NCI-H1092 treated with DMSO at 0.1 percent for 48 hours (cell line): ENCODE measurements around the gene FAM83B.
"Not testable (repeated sequence)": the region's sequence is repeated elsewhere in the genome, so short reads cannot be mapped to it uniquely, and the experiment has no call there.

Source experiments
- DNase-seq: peaks from one replicate; lab custom pipeline; 2025; lab: John Stamatoyannopoulos, UW

The FAM83B gene, protein sequence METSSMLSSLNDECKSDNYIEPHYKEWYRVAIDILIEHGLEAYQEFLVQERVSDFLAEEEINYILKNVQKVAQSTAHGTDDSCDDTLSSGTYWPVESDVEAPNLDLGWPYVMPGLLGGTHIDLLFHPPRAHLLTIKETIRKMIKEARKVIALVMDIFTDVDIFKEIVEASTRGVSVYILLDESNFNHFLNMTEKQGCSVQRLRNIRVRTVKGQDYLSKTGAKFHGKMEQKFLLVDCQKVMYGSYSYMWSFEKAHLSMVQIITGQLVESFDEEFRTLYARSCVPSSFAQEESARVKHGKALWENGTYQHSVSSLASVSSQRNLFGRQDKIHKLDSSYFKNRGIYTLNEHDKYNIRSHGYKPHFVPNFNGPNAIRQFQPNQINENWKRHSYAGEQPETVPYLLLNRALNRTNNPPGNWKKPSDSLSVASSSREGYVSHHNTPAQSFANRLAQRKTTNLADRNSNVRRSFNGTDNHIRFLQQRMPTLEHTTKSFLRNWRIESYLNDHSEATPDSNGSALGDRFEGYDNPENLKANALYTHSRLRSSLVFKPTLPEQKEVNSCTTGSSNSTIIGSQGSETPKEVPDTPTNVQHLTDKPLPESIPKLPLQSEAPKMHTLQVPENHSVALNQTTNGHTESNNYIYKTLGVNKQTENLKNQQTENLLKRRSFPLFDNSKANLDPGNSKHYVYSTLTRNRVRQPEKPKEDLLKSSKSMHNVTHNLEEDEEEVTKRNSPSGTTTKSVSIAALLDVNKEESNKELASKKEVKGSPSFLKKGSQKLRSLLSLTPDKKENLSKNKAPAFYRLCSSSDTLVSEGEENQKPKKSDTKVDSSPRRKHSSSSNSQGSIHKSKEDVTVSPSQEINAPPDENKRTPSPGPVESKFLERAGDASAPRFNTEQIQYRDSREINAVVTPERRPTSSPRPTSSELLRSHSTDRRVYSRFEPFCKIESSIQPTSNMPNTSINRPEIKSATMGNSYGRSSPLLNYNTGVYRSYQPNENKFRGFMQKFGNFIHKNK

DNA sequence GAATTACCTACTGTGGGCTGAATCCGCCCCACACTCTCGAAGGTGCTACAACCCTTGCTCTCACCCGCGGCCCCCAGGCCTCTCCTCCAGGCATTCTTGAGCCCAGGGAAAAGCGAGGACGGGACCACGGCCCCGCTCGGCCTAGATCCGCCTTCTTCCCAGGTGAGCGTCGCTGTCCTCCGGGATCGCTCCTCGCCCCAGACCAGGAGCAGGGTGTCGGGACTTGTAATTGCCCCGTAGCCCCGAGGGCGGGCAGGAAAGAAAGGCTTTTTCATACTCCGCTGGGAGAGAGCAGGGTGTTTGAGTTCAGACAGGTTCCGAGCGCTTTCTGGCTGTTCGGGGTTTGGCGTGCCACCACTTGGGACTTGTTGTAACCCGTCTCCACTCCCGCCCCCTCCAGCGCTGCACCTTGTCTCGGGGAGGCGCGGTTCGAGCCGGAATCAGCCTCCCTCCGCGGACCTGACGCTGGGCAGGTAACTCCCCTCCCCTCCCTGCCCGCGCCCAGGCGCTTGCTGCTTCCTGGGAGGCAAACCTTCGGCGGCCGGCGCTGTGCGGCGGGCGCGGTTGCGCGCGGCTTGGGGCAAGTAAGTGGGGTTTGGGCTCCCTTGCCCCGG lies at the start of gene FAM83B:
FAM83B (plus strand) TSS at position 529 of the 614 bp plus-strand sequence. CDS start 23,476 bp downstream, outside the sequence.
- DNase-seq: no peak

DNA sequence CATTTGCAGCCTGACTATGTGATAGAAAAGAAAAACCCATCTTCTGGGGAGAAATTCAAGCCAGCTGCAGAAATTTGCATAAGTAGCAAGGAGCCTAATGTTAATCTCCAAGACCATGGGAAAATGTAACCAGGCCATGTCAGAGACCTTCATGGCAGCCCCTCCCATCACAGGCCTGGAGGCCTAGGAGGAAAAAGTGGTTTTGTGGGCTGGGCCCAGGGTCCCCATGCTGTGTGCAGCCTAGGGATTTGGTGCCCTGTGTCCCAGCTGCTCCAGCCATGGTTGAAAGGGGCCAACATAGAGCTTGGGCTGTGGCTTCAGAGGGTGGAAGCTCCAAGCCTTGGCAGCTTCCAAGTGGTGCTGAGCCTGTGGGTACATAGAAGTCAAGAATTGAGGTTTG lies 49.7 kb upstream of the FAM83B start:
- DNase-seq: not testable (repeated sequence)

DNA sequence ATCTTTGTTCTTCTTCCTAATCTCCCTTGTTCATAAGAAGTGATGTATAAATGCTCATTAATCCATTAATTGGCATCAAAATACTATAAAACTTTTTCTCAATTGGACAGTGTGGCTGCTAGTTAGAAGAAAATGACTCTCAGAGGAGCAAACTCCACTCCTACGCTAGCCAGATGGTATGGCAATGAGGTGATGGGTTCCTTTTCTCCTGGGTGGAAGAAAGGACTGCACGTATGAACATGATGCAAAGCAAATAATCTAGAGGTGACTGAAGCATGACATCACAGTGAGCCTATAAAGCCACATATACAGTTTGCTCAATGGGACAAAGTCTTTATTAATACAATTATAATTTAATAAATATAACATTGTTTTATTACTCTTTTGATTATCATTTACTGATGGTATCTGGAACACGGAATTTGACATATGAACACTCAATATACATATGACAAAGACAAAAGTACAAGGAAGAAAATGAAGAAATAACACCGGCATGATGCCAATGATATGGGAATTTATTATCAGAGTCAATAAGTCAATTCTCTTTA lies 46.4 kb upstream of the FAM83B start:
- DNase-seq: no peak

DNA sequence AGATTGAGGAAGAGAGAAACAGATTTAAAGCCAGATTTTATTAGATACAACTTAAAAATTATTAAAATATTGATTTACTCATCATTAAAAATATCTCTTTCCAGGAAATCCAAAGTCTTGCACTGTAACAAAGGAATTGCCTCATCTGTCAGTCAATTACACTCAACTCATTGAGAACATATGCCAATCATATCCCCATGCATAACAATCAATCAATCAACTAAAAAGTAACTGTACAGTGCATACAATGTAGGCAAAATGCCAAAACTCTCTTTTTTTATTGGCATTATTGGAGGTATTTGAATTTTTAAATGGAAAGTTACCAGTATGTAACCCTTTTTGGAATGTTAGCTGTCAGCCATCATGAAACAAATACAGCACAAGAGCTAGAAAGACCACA lies 45.3 kb upstream of the FAM83B start:
- no peak for DNase-seq

DNA sequence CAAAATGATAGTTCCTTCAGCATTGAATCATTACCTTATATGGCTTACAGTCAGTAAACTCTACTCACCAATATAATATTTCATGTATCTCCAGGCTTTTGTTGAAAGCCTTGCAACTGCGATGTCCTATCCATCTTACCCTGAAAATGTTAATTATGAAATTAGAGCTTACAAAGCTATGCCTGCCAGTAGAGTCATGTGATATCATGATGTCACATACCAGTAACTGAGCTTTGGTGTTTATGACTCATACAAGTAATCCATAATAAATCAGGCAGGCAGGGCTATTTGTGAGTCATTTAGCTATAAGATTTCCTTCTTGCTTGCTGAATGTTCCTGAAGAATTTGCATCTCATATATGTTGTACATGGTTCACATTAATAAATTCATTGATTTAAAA lies 44.9 kb upstream of the FAM83B start:
- DNase-seq: no peak

DNA sequence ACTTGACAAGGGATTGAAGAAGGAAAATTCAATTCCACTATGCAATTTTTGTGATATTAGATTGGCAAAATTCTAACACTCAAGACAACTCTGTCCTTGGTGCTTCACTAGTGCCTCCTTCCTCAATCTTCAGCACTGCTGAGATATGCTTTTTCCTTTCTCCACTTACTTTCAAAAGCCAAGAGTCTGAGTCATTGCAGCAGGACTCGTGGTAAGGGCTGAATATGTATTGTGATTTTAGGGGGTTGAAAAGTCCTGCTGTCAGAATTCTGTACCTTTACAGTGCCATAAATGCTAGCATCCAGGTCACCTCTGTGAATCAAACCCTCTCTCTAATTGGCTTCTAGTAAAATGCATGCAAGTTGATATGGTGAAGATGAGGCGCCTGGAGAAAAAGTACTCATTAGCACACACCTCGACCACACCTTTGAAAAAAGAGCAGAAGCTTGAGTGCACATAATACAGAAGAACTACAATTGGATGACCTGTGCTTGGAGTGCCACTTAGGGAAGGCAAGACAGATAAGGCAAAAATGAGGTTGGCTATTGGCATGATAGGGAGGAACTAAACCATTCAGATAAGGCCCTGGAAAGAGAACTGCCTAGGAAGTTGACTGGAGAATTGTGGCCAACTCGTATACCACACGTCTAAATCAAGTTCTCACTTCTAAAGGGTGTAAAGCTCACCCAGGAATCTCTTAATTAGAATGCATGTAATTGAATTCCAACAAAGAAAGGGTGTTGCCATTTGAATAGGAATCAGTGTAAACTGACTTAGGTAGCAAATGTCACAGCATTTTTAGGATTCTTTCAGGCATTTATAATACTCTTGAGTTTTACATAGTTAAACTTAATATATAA lies 43.6 kb upstream of the FAM83B start:
- DNase-seq: no peak

DNA sequence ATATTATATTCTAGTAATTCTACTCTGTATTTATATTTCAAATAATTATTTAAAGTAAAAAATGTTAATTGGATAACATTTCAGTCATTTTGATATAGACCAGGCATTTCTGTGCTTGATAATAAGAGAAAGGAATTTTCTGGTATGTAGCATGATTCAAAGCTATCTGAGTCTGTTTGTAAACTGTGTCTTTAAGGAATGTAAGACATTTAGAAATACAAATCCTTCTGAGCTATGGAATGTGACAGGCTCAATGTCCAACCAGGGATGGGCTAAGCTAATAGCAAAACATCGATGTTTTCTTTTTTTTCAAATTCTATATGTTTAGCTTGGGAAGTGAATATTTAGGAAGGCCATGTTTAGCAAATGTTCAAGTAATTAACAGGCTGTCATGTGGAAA lies 41.5 kb upstream of the FAM83B start:
- no peak for DNase-seq

DNA sequence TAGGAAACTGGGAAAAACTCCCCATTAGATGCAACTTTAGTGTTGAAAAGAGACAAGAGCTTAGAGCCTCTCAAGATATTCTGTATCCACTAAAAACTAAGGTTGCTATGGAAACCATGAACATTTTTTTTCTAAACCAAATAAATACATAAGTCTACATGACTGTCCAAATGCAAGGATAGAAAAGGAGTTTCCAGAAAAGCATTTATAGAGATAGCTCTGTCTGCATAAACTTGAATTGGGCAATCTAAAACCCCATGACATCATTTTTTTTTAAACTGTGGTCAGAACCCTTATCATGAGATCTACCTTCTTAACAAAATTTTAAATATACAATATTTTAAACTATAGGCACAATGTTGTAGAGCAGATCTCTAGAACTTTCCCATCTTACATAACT lies 36.4 kb upstream of the FAM83B start:
- no peak for DNase-seq

DNA sequence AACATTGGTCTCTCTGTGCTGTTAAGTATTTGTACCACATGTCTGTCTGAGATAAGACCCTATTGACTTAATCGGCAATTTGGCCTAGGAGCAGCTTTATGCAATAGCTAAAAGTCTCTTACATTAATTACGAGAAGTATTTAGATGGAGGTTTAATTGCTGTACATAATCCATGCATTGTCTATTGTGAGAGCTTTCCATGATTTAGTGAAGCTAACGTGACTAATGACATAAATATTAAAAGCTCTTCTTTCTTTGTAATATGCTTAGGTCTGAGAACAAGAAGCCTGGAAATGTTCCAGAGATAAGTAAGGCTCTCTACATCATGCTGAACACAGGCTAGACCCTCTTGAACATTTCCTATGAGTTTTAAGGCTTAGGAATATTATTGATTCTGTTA lies 32.7 kb upstream of the FAM83B start:
- no peak for DNase-seq

DNA sequence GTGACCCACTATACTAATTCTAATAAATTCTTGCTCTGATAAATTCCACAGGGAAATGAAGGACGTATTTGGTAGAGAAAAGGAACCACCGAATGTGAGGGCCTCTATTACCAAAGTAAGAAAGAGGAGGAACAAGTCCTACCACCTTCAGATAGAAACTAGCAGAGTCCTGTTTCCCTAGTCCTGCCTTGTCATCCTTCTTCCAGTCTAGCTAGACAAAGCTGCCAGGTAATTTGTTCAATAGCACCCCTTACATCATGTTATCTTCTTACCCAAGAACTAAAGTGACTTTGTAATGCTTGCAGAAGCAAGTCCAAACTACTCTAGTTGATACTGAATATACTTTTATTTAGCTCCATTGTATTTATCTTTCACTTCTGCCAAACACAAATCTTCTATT lies 29.3 kb upstream of the FAM83B start:
- no peak for DNase-seq

DNA sequence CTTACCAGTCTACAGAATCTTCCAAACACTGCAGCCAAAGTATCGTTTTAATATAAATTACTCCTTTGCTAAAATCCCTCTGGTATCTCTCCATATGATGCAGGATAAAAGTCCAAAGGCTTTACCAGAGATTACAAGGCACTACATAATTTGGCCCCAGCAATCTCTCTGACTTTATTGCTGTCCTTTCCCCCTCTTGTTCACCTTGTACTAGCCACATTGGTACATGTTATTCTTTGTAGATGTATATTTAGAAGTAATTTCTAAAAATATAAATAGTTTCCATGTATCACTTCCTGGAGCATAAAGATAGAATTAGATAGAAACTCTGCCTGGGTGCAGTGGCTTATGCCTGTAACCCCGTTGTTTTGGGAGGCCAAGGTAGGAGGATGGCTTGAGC lies 28.7 kb upstream of the FAM83B start:
- no peak for DNase-seq

DNA sequence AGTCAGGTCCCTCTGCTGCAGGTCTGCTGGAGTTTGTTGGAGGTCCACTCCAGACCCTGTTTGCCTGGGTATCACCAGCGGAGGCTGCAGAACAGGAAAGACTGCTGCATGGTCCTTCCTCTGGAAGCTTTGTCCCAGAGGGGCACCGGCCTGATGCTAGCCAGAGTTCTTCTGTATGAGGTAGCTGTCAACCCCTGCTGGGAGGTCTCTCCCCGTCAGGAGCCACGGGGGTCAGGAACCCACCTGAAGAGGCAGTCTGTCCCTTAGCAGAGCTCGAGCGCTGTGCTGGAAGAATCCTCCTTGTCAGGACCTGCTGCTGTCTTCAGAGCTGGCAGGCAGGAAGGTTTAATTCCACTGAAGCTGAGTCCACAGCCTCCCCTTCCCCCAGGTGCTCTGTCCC lies 22.3 kb upstream of the FAM83B start:
- not testable (repeated sequence) for DNase-seq

DNA sequence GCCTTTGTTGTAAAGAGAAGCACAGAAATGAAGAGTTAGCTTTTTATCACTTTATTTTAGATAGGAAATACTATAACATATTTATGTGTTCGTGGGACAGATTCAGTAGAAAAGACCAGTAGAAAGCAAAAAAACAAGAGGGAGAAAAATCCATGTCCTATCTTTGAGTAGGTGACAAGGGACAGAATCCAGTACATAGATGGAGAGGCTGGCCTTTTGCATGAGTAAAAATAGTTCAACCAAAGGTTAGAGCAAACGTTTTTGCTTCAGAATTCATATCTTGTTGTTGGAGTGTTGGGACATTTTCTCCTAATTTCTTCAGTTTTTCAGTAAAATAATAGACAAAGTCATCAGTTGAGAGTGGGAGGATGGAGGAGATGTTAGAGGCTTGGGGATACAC lies 19.6 kb upstream of the FAM83B start:
- DNase-seq: no peak

DNA sequence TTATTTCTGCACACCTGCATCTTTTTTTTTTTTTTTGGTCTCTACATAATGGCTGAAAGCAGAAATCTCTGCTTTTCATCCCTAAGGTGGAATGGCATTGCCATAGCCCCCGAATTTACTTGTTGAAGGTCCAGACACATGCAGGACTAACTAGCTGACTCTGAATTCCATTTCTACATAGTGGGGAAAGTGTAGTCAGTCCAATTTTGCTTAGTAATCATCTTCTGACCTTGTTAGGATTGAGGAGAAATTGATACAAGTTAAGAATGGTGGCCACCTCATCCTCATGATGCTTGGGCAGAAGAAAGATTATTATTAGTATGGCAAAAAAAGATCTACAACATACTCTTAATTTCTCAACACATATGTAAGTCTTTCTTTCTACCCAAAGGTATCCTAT lies 16.4 kb upstream of the FAM83B start:
- DNase-seq: no peak

DNA sequence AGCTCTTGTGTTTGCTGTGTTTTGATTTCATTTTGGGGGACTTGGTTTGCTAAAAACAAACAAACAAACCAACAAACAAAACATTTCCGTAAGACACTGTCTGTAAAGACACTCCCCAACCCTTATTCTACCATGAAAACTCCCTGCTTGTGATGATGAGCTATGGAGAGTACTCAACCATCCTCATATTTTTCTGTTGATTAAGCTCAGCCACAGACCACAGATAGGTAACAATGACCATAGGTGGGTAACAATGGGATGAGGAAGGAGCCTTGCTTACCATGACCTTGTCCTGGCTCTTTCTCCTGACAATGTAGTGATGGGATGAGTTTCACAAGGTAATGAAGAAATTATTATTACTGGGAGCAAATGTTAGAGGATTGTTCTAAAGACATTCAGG lies 11.4 kb upstream of the FAM83B start:
- no peak for DNase-seq

DNA sequence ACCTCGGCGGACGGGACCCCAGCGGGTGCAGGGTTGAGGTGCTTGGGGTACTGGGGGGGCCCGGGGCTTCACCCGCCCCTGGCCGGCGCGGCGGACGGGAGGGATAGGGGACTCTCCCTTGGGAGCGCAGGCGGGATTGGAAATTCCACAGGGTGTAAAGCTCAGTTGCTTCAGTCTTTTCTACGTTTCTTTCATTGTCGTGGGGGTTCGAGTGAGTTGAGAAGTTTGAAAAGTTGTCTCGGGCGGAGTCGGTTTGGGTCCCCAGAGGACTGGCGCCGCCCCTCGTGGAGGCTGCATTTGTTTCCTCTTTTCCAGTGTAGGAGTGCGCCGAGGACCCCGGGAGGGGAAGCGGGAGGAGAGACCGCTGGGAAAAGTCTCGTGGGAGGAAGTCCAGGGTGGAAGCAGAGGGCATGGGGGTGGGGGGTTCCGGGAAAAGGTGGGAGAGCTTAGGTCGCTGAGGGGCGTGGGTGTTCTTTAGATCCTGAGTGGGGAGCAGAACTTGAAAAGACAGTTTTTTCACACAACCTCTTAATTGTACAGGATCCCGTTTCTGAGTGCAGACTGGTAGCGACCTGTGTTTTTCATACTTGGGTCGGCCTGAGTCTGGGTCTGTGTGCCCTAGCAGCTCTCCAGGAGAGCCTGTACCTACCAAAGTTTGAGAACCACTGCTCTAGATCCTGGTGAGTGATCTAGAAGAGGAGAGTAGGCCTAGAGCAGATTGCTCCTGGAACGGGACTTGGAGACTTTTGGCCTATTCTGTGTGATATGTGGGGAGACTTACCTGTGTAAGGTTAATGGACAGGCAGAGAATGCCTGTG lies 495 bp downstream of the FAM83B start:
- DNase-seq: no peak

DNA sequence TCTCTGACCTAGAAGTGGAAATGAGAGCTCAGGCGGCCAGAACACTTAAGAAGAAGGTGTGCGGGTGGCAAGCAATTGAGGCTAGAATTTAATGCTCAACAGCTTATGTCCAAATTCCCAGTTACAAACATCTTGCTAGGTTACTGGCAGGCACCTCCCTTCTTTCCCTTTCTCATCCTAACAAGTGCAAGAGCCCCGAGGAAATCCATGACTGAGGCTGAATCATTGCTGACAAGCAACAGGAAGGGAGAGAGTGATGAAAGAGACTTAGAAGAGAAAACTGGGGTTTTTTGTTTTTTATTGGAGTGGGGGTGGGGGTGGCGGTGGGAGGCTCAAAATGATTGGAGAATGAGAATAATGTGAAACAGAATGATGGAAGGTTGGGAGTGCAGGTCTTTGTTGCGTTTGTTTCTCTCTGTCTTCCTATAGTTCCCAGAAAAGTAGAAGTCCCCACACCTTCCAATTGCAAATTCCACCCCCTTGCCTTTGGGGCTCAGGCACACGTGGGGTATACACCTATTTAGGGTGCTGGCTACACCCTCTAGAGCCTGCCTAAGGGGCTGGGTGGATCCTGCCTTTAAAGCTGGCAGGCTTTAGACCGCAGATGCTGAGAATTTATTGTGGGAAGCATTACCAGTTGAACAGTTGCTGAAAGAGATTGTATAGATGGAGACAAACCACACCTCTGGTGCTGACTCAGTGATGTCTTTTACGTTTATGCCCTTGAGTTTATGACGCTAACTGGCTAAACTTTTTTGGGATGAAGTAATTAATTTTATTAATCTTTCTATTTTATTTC lies 1.4 kb downstream of the FAM83B start:
- no peak for DNase-seq

DNA sequence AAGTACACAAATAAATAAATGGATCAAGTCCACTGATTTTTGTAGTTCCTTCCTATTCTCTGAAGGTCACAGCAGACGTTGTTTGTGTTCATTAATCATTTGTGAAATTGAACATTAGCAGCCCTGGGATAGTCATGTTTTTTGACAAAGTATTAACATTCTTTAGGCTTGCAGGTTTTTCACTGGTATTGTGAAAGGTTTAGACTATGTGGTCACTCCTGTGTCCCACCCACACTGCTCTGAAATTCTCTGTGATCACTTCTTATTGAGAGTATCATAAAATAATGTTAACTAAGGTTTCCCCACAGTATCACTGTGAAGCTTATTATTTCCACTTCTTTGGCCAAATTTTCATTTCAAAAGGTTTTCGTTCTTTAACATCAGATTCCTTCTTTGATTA lies 3.5 kb downstream of the FAM83B start:
- no peak for DNase-seq

DNA sequence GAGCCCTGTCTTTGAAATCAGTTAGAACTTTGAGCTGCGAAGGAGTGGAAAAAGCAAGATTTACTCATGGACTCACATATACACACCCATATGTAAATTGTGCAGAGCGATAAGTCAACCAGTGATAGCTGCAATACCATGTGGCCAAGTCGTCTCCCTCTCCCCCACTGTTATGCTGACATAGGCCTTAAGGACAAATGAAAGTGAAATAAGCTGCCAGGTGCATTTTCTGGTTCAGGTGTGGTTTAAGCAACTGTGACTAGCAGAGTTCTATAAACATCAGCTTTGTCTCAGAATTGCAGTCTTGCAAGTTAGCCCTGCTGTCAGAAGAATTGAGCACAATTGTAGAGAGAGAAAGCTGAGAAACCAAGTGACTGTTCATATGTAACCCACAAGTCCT lies 9.6 kb downstream of the FAM83B start:
- no peak for DNase-seq

DNA sequence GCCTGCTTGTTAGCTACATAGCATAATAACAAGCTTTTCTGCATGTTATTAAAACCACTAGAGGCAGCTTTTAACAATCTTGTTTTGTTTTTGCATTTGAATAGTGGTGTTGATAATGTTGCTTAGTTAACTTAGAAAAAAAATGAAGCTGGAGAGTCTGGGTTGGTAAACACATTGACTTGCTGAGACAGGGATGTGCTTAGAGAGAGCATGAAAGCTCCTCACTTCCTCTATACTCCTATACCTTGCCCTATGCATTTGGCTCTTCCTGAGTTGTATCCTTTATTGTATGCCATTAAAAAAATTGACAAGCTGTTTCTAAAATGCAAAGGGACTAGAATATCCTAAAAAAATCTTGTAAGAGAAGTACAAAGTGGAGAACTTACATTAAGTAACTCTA lies 13.6 kb downstream of the FAM83B start:
- DNase-seq: no peak
